ENCODE measurements around the gene HS2ST1.

Gene HS2ST1

GRCh38 chr1:86925742-86926141 lies 11.3 kb downstream of the HS2ST1 start:
- Histone ChIP-seq H3K4me1 (ENCODE audit: control insufficient read depth, insufficient read depth, low read length) (no peaks in the 10 kb centered on the region), H3K9me3 (ENCODE audit: control insufficient read depth, insufficient read depth, low read depth, low read length) (no peaks in the 10 kb centered on the region), H3K27ac (ENCODE audit: extremely low read depth, low read depth, low read length) (no peak overlapping the region), H3K4me3 (ENCODE audit: low read depth, low read length) (no peak overlapping the region), H3K36me3 (ENCODE audit: control insufficient read depth in 2 of 2, insufficient read depth in 1 of 2, low read length in 2 of 2) (no peaks in the 10 kb centered on the region)
- CTCF ChIA-PET = interaction anchor here (0.6 kb wide), 1 partner anchor 67 kb away, joined by 3 read pairs; no protein-coding TSS in a partner anchor
- POLR2A ChIA-PET = no interaction called here
- TF ChIP-seq SETDB1 (IDR thresholded peaks at IDR 0.05; ENCODE audit: insufficient read length, low read length) = peak; percentile 17
- no peak for TF ChIP-seq ZNF701 (tag by site-specific recombination; IDR thresholded peaks at IDR 0.05)
- peak; percentile 91 for TF ChIP-seq ZNF26 (tag by site-specific recombination; IDR thresholded peaks at IDR 0.05)

GRCh38 chr1:86926883-86927282 lies 12.4 kb downstream of the HS2ST1 start:
- CTCF ChIA-PET = no interaction called here
- TF ChIP-seq ZNF654 (tag by site-specific recombination; IDR thresholded peaks at IDR 0.05; ENCODE audit: low read depth) (no peak), GLI2 (tag by site-specific recombination; IDR thresholded peaks at IDR 0.05; ENCODE audit: borderline replicate concordance, low read depth) (no peak), ZNF777 (tag by site-specific recombination; IDR thresholded peaks at IDR 0.05; ENCODE audit: borderline replicate concordance) (no peak), ZNF157 (tag by site-specific recombination; IDR thresholded peaks at IDR 0.05) (no peak), RBAK (tag by site-specific recombination; IDR thresholded peaks at IDR 0.05) (no peak), ZBTB10 (tag by site-specific recombination; IDR thresholded peaks at IDR 0.05) (no peak), ZNF449 (tag by site-specific recombination; IDR thresholded peaks at IDR 0.05) (no peak), BCL11B (tag by site-specific recombination; IDR thresholded peaks at IDR 0.05; ENCODE audit: low read depth) (no peak), ZNF501 (tag by site-specific recombination; IDR thresholded peaks at IDR 0.05) (no peak), ZNF133 (tag by site-specific recombination; IDR thresholded peaks at IDR 0.05) (no peak)
- H3K4me3 ChIP-seq (ENCODE audit: low read depth, low read length) = no peak overlapping the region
- no peaks in the 10 kb centered on the region for H3K9me3 ChIP-seq (ENCODE audit: control insufficient read depth, insufficient read depth, low read depth, low read length)
- POLR2A ChIA-PET = interaction anchor here (1.0 kb wide), 1 partner anchor 13 kb away, joined by 3 read pairs; the partner anchor contains the start of genes HS2ST1 and SELENOF
- H3K36me3 ChIP-seq (ENCODE audit: control insufficient read depth in 2 of 2, insufficient read depth in 1 of 2, low read length in 2 of 2) = no peaks in the 10 kb centered on the region
- no peaks in the 10 kb centered on the region for H3K4me1 ChIP-seq (ENCODE audit: control insufficient read depth, insufficient read depth, low read length)
- H3K27ac ChIP-seq (ENCODE audit: extremely low read depth, low read depth, low read length) = no peak overlapping the region

GRCh38 chr1:86928819-86929218 lies 14.4 kb downstream of the HS2ST1 start:
- H3K4me3 ChIP-seq (ENCODE audit: low read depth, low read length) = no peak overlapping the region
- TF ChIP-seq ZNF132 (tag by site-specific recombination; IDR thresholded peaks at IDR 0.05; ENCODE audit: borderline replicate concordance) (no peak), PRDM6 (tag by site-specific recombination; IDR thresholded peaks at IDR 0.05) (peak; percentile 62)
- H3K27ac ChIP-seq (ENCODE audit: extremely low read depth, low read depth, low read length) = no peak overlapping the region
- CTCF ChIA-PET = no interaction called here
- H3K4me1 ChIP-seq (ENCODE audit: control insufficient read depth, insufficient read depth, low read length) = 0 out of 2 replicates have a peak, but pooled peaks cover 2% of the 10 kb centered on the region
- POLR2A ChIA-PET = no interaction called here
- no peaks in the 10 kb centered on the region for H3K36me3 ChIP-seq (ENCODE audit: control insufficient read depth in 2 of 2, insufficient read depth in 1 of 2, low read length in 2 of 2)
- no peaks in the 10 kb centered on the region for H3K9me3 ChIP-seq (ENCODE audit: control insufficient read depth, insufficient read depth, low read depth, low read length)
